COLO829 (cell line): Measurements from ENCODE around the gene WEE2.
"Not testable (repeated sequence)": the region's sequence is repeated elsewhere in the genome, so short reads cannot be mapped to it uniquely, and the experiment has no call there.

Experiments
- DNase-seq: peaks from one replicate; pipeline ENCODE4 v3.0.0; 2012; ENCODE audit warnings: low spot score

The WEE2 gene

DNA sequence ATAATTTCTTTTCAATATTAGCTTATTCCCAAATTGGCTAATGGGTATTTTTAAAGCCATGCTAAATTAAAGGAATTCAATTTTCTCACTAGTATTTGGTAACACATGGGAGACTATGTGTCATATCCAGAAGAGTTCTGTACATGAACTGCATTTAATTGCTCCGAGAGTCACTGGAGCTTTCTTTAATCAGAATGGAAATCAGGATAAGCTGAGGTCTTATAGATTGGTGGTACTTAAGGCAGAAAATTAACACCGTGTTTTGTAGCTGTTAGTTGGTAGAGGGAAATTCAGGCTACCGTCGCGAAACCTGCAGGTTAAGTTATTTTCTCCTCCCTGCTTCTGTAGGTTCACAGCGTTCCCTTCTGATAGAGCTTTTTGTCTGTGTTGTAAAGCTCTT is at the start of gene WEE2:
WEE2 (plus strand) TSS at position 3 of the 400 bp plus-strand sequence. CDS start 406 bp downstream, outside the sequence.
- no peak for DNase-seq

GRCh38 chr7:141659501-141659900 is 48.7 kb upstream of the WEE2 start:
- DNase-seq = no peak

GRCh38 chr7:141660259-141660658 is 47.9 kb upstream of the WEE2 start:
- no peak for DNase-seq

DNA sequence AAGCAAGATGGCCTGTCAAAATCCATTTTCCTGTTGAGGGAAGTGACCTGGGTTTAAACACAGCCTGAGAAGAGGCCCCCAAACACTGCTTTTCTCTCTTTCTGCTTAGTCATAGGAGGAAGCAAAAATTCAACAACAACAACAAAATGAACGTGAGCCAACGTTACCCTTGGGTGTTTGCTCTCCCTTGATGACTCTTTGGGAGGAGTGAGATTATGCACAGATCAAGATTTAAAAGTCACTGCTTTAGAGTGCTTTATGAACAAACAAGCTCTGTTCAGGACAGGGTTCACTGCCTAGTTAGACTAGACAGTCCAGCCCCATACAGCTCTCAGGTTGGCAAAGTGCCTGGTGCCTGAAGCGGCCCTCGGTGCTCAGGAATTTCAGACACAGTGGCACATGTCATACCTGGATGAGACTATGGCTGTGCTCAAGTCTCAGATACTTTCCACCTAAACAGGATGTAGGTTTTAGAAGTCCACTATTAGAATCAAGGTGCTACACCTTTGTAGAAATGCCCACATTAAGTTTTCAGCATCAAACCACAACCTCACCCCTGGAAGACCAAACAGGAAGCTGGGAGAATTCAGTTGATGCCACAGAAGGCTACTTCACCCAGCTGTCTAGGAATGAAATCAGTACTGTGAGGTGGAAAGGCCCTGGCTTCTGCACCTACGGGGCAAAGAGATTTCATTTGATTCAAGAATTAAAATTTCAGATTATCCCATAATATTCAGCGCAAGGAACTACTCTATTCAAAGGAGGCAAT is 44.9 kb upstream of the WEE2 start:
- DNase-seq = peak; percentile 60

GRCh38 chr7:141664450-141664849 is 43.7 kb upstream of the WEE2 start:
- DNase-seq = no peak

GRCh38 chr7:141665208-141666035 is 42.7 kb upstream of the WEE2 start:
- DNase-seq = no peak

DNA sequence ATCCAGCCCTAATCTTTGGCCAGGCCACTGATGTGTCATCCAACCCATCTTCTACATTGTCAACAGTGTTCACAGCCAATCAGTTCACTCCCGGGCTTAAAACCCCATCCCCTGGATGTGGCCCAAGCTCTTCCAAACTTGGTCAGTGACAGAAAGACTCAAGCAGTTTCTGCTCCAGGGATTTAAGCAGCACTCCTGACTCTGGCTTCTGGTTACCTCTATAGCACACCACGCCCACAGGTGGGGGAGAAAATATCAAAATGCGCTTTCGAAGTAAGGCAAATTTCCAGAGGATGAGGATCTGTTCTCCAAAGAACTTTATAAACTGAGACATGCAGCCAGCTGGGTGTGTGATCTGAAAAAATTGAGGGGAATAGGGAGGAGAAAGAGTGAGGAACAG is 42.1 kb upstream of the WEE2 start:
- DNase-seq = no peak

DNA sequence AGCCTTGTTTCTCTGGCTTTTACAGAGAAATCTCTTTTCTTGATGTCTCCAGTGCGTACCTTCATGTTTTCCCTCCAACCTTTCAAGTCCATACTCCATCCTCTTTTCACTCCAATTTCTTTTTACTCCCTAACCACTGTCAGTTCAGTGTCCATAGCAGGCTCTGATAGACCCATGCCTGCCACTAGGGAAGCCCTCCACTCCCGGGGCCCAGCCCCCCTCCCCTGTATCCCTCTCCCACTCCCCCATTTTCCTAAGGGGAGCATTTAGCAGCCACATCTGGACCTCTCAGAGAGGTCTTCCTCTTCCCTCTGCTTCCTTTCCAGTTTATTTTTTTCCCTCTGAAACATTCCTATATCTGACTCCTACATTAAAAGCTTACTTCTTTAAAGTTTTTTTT is 39.3 kb upstream of the WEE2 start:
- DNase-seq = no peak

DNA sequence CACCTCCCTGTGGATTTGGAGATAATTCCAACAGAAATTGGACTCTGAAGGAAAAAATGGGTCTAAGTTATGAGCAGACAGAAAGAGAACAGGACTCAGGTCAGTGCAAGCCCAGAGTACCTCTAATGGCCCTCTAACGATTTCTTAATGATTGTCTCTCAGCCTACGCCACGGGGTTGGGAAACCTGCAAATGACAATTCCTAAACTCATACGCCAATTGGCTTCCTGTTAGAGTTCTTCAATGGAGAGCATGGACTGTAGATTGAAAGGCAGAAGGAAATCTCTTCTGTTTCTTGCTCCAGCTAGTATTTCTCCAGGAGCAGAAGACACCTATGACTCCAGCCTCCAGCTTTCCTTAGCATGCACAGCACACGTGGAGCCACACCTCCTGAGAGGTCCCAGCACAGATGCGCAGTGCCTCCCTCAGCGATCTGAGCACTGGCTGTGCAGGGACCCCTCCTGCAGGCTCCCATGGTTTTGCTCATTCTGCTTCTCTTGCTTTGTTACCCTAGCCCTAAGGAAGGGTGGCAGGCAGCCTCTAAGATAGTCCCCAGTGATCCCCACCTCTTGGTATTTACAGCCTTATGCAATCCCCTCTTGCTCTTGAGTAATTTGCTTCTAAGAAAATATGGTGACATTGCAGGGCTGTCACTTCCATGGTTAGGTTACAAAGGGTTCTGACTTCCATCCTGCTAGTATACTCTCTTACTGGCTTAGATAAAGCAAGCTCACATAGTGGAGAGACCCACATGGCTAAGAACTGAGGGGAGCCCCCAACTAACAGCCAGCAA is 36.3 kb upstream of the WEE2 start:
- no peak for DNase-seq

DNA sequence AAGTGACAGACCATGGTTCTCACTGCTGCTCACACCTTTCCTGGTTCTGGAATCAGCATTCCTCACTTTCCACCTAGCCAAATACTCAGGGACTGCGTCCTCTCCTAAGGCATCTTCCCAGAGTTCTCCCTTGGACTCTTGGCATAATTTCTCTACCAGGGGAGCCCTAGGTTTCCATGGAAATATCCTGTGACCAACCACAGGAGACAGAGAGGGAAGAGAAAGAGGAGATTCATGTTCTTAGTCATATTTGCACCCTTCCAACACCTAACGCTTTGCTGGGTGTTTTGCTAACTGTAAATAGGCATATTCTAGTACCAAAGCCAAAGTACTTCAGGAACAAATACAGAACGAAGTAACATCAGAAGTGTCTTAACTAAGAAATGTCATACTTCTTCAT is 34.8 kb upstream of the WEE2 start:
- DNase-seq = no peak

DNA sequence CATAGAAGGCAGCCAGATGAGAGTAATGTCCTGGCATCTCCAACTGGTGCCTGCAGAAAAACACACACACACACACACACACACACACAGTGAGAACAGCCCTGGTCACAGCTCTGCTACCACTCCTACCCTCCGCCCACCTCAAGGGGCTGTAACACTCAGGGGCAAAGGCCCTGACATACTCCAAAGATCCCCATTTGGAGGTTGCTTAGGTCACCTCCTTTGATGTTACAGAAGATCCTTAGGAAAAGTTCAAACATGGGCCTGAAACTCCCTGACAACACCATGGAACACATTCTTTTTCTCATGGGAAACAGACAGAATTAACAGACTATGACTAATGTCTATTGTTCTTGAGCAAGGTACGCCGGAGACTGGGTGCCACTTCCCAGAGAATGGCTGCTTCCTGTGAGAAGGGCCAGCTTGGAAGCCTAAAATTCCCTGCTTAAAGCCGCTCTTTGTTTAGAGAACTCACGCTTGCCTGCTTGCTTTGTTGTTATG is 33.9 kb upstream of the WEE2 start:
- DNase-seq = no peak

DNA sequence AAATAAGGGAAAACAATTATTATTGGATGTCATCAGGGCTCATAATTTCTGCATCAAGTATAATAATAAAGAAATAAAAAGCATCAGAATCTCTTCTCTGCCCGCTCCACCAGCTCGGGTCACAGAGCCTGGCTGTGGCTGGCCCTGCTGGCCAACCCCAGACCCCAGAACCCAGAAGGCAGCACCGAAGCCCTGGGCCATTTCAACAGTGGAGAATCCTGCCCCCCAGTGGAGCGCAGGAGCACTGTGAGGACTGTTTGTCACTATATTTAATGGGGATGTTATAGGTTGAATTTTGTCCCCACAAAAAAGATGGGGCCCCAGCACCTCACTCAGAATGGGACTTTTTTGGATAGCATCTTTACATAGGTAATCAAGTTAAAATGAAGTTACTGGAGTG is 33.5 kb upstream of the WEE2 start:
- no peak for DNase-seq

- no peak for DNase-seq
These were observed 32.5 kb upstream of the WEE2 start for GRCh38 chr7:141675436-141676215.

GRCh38 chr7:141676618-141677017 is 31.5 kb upstream of the WEE2 start:
- no peak for DNase-seq

DNA sequence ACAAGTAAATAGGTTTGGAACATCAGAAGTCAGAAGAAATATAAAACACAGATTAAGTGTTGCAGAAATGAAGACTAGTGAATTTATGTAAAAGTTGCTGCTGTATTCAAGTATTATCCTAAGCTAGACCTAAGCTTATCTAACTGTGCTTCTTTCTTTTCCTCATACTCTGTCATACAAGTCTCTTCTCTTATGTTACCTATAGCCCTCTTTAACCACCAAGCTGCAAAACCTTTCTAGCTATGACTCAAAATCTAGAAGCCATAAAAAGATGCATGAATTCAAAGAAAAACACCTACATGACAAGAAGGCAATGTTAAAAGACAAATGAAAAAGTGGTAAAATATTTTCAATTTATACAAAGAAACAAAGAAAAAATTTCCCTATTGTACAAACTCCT is 29.1 kb upstream of the WEE2 start:
- DNase-seq = no peak

GRCh38 chr7:141685285-141686023 is 22.7 kb upstream of the WEE2 start:
- no peak for DNase-seq

- DNase-seq = no peak
These were observed 22.1 kb upstream of the WEE2 start for GRCh38 chr7:141686074-141686473.

- DNase-seq = no peak
These were observed 21.5 kb upstream of the WEE2 start for GRCh38 chr7:141686670-141687069.

- DNase-seq = no peak
These were observed 20.1 kb upstream of the WEE2 start for GRCh38 chr7:141688043-141688442.

DNA sequence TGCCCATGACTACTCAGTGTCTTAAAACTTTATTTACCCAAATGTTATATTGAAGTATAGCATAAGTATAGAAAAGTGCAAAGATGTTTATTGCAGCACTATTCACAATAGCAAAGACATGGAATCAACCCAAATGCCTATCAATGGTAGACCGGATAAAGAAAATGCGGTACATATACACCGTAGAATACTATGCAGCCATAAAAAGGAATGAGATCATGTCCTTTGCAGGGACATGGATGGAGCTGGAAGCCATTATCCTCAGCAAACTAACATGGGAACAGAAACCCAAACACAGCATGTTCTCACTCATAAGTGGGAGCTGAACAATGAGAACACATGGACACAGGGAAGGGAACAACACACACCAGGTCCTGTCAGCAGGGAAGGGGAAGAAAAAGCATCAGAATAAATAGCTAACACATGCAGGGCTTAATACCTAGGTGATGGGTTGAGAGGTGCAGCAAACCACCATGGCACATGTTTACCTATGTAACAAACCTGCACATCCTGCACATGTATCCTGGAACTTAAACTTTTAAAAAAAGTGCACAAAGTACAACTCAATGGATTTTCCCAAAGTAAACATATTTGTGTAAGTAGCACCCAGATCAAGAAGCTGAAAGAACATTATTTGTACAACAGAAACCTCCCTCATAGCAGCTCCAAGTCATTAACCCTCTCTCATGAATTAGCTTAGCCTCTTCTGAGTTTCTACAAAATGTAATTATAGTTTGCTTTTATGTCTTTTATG is 18.9 kb upstream of the WEE2 start:
- DNase-seq = not testable (repeated sequence)
